ENCODE results near the gene RELCH.

The RELCH gene

GRCh38 chr18:62325806-62326645 is 139.0 kb downstream of the RELCH start:
- Histone ChIP-seq H3K4me1 (ENCODE audit: control insufficient read depth in 5 of 5, insufficient read depth in 5 of 5, low read length in 5 of 5) (peaks cover 0 to 51% (median 25%) of the 10 kb centered on the region in 5 donors), H3K9ac (ENCODE audit: low read length in 5 of 5) (peak overlapping the region in 4 of 5 donors; percentile 4 to 61 (median 43)), H3K4me3 (ENCODE audit: low read depth in 1 of 5, low read length in 5 of 5) (peak overlapping the region; percentile 62 to 78 (median 68)), H3K36me3 (ENCODE audit: control insufficient read depth in 5 of 5, insufficient read depth in 5 of 5, low read length in 5 of 5) (no peaks in the 10 kb centered on the region), H3K27me3 (ENCODE audit: control insufficient read depth in 5 of 5, insufficient read depth in 4 of 5, low read length in 5 of 5) (peaks cover 12 to 46% (median 39%) of the 10 kb centered on the region in 5 donors), H3K9me3 (ENCODE audit: control insufficient read depth in 5 of 5, low read length in 5 of 5) (no peaks in the 10 kb centered on the region), H3K27ac (ENCODE audit: low read depth, low read length) (no peak overlapping the region)

GRCh38 chr18:62326646-62327348 is 139.7 kb downstream of the RELCH start:
- Histone ChIP-seq H3K4me3 (ENCODE audit: low read depth in 1 of 5, low read length in 5 of 5) (peak overlapping the region in 2 of 5 donors; percentile 64 to 72), H3K27ac (ENCODE audit: low read depth, low read length) (no peak overlapping the region), H3K27me3 (ENCODE audit: control insufficient read depth in 5 of 5, insufficient read depth in 4 of 5, low read length in 5 of 5) (peaks cover 16 to 50% (median 39%) of the 10 kb centered on the region in 5 donors), H3K9ac (ENCODE audit: low read length in 5 of 5) (no peak overlapping the region), H3K36me3 (ENCODE audit: control insufficient read depth in 5 of 5, insufficient read depth in 5 of 5, low read length in 5 of 5) (no peaks in the 10 kb centered on the region), H3K4me1 (ENCODE audit: control insufficient read depth in 5 of 5, insufficient read depth in 5 of 5, low read length in 5 of 5) (peaks cover 0 to 56% (median 25%) of the 10 kb centered on the region in 5 donors), H3K9me3 (ENCODE audit: control insufficient read depth in 5 of 5, low read length in 5 of 5) (no peaks in the 10 kb centered on the region)

- H3K9me3 ChIP-seq (ENCODE audit: control insufficient read depth in 5 of 5, low read length in 5 of 5), result no peaks in the 10 kb centered on the region
- no peak overlapping the region for H3K4me3 ChIP-seq (ENCODE audit: low read depth in 1 of 5, low read length in 5 of 5)
- H3K27me3 ChIP-seq (ENCODE audit: control insufficient read depth in 5 of 5, insufficient read depth in 4 of 5, low read length in 5 of 5), result peaks cover 16 to 50% (median 39%) of the 10 kb centered on the region in 5 donors
- H3K27ac ChIP-seq (ENCODE audit: low read depth, low read length), result no peak overlapping the region
- H3K4me1 ChIP-seq (ENCODE audit: control insufficient read depth in 5 of 5, insufficient read depth in 5 of 5, low read length in 5 of 5), result peaks cover 0 to 58% (median 25%) of the 10 kb centered on the region in 5 donors
- no peak overlapping the region for H3K9ac ChIP-seq (ENCODE audit: low read length in 5 of 5)
- no peaks in the 10 kb centered on the region for H3K36me3 ChIP-seq (ENCODE audit: control insufficient read depth in 5 of 5, insufficient read depth in 5 of 5, low read length in 5 of 5)
Measured at GRCh38 chr18:62327977-62328376, 140.9 kb downstream of the RELCH start.

GRCh38 chr18:62328586-62329525 is 141.8 kb downstream of the RELCH start:
- peaks cover 0 to 59% (median 25%) of the 10 kb centered on the region in 5 donors for H3K4me1 ChIP-seq (ENCODE audit: control insufficient read depth in 5 of 5, insufficient read depth in 5 of 5, low read length in 5 of 5)
- peaks cover 16 to 50% (median 39%) of the 10 kb centered on the region in 5 donors for H3K27me3 ChIP-seq (ENCODE audit: control insufficient read depth in 5 of 5, insufficient read depth in 4 of 5, low read length in 5 of 5)

GRCh38 chr18:62329691-62330454 is 142.8 kb downstream of the RELCH start:
- Histone ChIP-seq H3K4me1 (ENCODE audit: control insufficient read depth in 5 of 5, insufficient read depth in 5 of 5, low read length in 5 of 5) (peaks cover 0 to 51% (median 18%) of the 10 kb centered on the region in 5 donors), H3K27ac (ENCODE audit: low read depth, low read length) (no peak overlapping the region), H3K27me3 (ENCODE audit: control insufficient read depth in 5 of 5, insufficient read depth in 4 of 5, low read length in 5 of 5) (peaks cover 16 to 52% (median 39%) of the 10 kb centered on the region in 5 donors)

More at GRCh38 chr18:62328586-62329525, 141.8 kb downstream of the RELCH start:
- H3K27ac ChIP-seq (ENCODE audit: low read depth, low read length), result no peak overlapping the region
- H3K9me3 ChIP-seq (ENCODE audit: control insufficient read depth in 5 of 5, low read length in 5 of 5), result no peaks in the 10 kb centered on the region
- no peak overlapping the region for H3K4me3 ChIP-seq (ENCODE audit: low read depth in 1 of 5, low read length in 5 of 5)
- H3K36me3 ChIP-seq (ENCODE audit: control insufficient read depth in 5 of 5, insufficient read depth in 5 of 5, low read length in 5 of 5), result no peaks in the 10 kb centered on the region
- no peak overlapping the region for H3K9ac ChIP-seq (ENCODE audit: low read length in 5 of 5)

GRCh38 chr18:62330650-62331049 is 143.6 kb downstream of the RELCH start:
- H3K27me3 ChIP-seq (ENCODE audit: control insufficient read depth in 5 of 5, insufficient read depth in 4 of 5, low read length in 5 of 5), result peaks cover 16 to 50% (median 36%) of the 10 kb centered on the region in 5 donors
- peaks cover 0 to 46% (median 14%) of the 10 kb centered on the region in 5 donors for H3K4me1 ChIP-seq (ENCODE audit: control insufficient read depth in 5 of 5, insufficient read depth in 5 of 5, low read length in 5 of 5)
- H3K27ac ChIP-seq (ENCODE audit: low read depth, low read length), result no peak overlapping the region
- no peaks in the 10 kb centered on the region for H3K36me3 ChIP-seq (ENCODE audit: control insufficient read depth in 5 of 5, insufficient read depth in 5 of 5, low read length in 5 of 5)
- H3K9ac ChIP-seq (ENCODE audit: low read length in 5 of 5), result no peak overlapping the region
- H3K4me3 ChIP-seq (ENCODE audit: low read depth in 1 of 5, low read length in 5 of 5), result no peak overlapping the region
- no peaks in the 10 kb centered on the region for H3K9me3 ChIP-seq (ENCODE audit: control insufficient read depth in 5 of 5, low read length in 5 of 5)

More at GRCh38 chr18:62329691-62330454, 142.8 kb downstream of the RELCH start:
- H3K9ac ChIP-seq (ENCODE audit: low read length in 5 of 5), result no peak overlapping the region
- no peaks in the 10 kb centered on the region for H3K36me3 ChIP-seq (ENCODE audit: control insufficient read depth in 5 of 5, insufficient read depth in 5 of 5, low read length in 5 of 5)
- no peak overlapping the region for H3K4me3 ChIP-seq (ENCODE audit: low read depth in 1 of 5, low read length in 5 of 5)
- no peaks in the 10 kb centered on the region for H3K9me3 ChIP-seq (ENCODE audit: control insufficient read depth in 5 of 5, low read length in 5 of 5)

- no peaks in the 10 kb centered on the region for H3K36me3 ChIP-seq (ENCODE audit: control insufficient read depth in 5 of 5, insufficient read depth in 5 of 5, low read length in 5 of 5)
- H3K9ac ChIP-seq (ENCODE audit: low read length in 5 of 5), result peak overlapping the region in 1 of 5 donors; percentile 5
- peaks cover 10 to 39% (median 26%) of the 10 kb centered on the region in 5 donors for H3K27me3 ChIP-seq (ENCODE audit: control insufficient read depth in 5 of 5, insufficient read depth in 4 of 5, low read length in 5 of 5)
- peaks cover 0 to 34% (median 3%) of the 10 kb centered on the region in 5 donors for H3K4me1 ChIP-seq (ENCODE audit: control insufficient read depth in 5 of 5, insufficient read depth in 5 of 5, low read length in 5 of 5)
- no peak overlapping the region for H3K4me3 ChIP-seq (ENCODE audit: low read depth in 1 of 5, low read length in 5 of 5)
- no peak overlapping the region for H3K27ac ChIP-seq (ENCODE audit: low read depth, low read length)
- H3K9me3 ChIP-seq (ENCODE audit: control insufficient read depth in 5 of 5, low read length in 5 of 5), result no peaks in the 10 kb centered on the region
Measured at GRCh38 chr18:62331581-62332356, 144.7 kb downstream of the RELCH start.

- Histone ChIP-seq H3K9ac (ENCODE audit: low read length in 5 of 5) (no peak overlapping the region), H3K27me3 (ENCODE audit: control insufficient read depth in 5 of 5, insufficient read depth in 4 of 5, low read length in 5 of 5) (peaks cover 10 to 32% (median 19%) of the 10 kb centered on the region in 5 donors), H3K4me3 (ENCODE audit: low read depth in 1 of 5, low read length in 5 of 5) (no peak overlapping the region), H3K36me3 (ENCODE audit: control insufficient read depth in 5 of 5, insufficient read depth in 5 of 5, low read length in 5 of 5) (no peaks in the 10 kb centered on the region), H3K27ac (ENCODE audit: low read depth, low read length) (no peak overlapping the region), H3K9me3 (ENCODE audit: control insufficient read depth in 5 of 5, low read length in 5 of 5) (no peaks in the 10 kb centered on the region), H3K4me1 (ENCODE audit: control insufficient read depth in 5 of 5, insufficient read depth in 5 of 5, low read length in 5 of 5) (peaks cover 0 to 33% (median 3%) of the 10 kb centered on the region in 5 donors)
Measured at GRCh38 chr18:62332431-62332830, 145.4 kb downstream of the RELCH start.
